GF-D8 (cell line): ENCODE results near the gene ANXA3.
"Not testable (repeated sequence)": the region's sequence is repeated elsewhere in the genome, so short reads cannot be mapped to it uniquely, and the experiment has no call there.

Experiments used
- DNase-seq: peaks from one replicate; lab custom pipeline; 2025; lab: John Stamatoyannopoulos, UW

Gene ANXA3, protein sequence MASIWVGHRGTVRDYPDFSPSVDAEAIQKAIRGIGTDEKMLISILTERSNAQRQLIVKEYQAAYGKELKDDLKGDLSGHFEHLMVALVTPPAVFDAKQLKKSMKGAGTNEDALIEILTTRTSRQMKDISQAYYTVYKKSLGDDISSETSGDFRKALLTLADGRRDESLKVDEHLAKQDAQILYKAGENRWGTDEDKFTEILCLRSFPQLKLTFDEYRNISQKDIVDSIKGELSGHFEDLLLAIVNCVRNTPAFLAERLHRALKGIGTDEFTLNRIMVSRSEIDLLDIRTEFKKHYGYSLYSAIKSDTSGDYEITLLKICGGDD

DNA sequence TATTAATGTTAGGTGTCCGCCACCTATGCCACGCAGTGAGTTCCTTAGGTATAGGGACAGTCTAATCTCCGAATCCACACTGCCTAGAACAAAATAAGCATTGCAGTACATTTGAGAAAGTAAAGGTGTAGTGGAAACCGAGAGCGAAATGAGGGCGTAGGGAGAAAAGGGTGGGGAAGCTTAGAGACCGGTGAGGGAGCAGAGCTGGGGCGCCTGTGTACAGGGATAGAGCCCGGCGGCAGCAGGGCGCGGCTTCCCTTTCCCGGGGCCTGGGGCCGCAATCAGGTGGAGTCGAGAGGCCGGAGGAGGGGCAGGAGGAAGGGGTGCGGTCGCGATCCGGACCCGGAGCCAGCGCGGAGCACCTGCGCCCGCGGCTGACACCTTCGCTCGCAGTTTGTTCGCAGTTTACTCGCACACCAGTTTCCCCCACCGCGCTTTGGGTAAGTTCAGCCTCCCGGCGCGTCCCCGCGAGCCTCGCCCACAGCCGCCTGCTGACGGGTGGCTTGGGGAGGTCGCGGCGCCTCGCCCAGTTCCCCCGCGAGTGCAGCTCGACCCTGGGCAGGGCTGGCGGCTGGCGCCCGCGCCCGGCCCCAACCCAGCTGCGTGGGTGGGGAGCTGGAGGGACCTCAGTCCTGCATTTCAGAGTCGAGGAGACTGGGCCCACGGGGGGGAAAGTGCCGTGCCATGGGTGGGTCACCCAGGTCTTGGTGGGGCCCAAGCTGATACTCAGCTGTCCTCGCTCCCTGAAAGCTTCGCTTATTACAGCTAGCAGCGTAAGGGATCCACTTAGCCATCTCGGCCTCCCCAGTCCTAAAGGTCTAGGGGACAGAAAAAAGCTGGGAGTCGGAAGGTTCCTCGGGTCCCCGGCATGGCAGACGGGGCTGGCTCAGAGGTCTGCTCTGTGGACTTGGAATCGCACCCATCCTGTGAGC is at the start of gene ANXA3:
TSS of gene ANXA3 (plus strand) at position 351 of the 932 bp plus-strand sequence. CDS start 2,704 bp downstream, outside the sequence.
- peak; percentile 17 for DNase-seq

DNA sequence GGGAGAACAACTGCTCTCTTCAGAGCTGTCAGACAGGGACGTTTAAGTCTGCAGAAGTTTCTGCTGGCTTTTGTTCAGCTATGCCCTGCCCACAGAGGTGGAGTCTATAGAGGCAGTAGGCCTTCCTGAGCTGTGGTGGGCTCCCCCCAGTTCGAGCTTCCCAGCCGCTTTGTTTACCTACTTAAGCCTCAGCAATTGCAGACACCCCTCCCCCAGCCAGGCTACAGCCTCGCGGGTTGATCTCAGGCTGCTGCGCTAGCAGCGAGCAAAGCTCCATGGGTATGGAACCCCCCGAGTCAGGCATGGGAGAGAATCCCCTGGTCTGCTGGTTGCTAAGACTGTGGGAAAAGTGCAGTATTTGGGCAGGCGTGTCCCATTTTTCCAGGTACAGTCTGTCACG is 45.3 kb upstream of the ANXA3 start:
- not testable (repeated sequence) for DNase-seq

DNA sequence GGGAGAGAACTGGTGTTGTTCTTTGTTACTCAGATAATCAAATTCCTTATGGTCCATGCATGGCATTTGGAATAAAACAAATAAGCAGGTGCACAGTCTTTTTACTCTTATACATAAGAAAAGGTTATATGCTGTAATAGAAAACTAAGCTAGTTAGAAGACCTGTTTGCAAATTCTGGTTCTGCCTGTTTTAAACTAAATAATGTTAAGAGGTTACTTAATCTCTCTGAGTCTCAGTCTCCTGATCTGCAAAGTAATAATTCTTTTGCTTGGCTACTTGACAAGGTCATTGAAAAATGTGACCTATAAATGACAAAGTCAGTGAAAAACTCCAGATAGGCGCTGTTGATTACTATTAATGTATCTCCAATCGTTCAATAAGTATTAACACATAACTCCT is 42.5 kb upstream of the ANXA3 start:
- no peak for DNase-seq

- DNase-seq, result no peak
Observed at GRCh38 chr4:78510108-78510507, 41.5 kb upstream of the ANXA3 start.

GRCh38 chr4:78510681-78511080 is 40.9 kb upstream of the ANXA3 start:
- no peak for DNase-seq

GRCh38 chr4:78512357-78512920 is 39.1 kb upstream of the ANXA3 start:
- no peak for DNase-seq

- no peak for DNase-seq
Observed at GRCh38 chr4:78513411-78513975, 38.1 kb upstream of the ANXA3 start.

- peak; percentile 6 for DNase-seq
Observed at GRCh38 chr4:78517050-78517652, 34.4 kb upstream of the ANXA3 start.

- DNase-seq, result no peak
Observed at GRCh38 chr4:78518561-78518960, 33.0 kb upstream of the ANXA3 start.

DNA sequence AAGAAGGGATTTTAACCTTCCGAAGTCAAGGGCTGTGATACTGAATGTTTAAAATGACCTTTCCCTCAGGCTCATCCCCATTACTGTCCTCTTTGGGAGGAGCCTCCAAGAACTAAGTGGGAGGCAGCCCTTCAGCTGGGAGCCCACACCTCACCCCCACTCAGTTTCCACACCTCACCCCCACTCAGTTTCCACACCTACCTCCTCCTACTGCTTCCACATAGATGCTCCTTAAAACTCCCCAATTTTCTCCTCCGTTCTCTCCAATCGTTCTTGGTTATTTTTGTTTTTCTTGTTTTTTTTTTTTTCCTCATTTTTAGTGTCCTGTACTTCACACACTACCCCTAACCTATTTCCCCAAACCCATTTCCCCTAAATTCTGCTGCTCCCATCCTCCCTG is 31.6 kb upstream of the ANXA3 start:
- no peak for DNase-seq

- DNase-seq, result no peak
Observed at GRCh38 chr4:78520808-78521226, 30.8 kb upstream of the ANXA3 start.

DNA sequence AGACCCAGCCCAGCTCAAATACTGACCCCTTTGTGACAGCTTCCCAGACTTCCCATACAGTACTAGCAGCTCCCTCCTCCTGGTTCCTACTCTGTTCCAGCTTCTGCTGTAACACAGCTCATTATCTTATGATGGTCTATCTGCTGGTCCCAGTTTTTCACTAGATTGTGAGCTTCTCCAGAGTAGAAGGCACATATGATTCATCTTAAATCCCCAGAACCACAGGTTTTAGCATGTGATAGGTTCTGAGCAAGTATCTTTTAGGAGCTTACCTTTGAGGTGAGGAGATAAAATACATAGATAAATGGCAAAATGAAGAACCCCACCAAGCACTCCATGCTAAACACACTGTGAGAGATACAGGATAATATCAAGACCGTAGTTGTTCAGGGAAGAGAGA is 27.6 kb upstream of the ANXA3 start:
- no peak for DNase-seq

DNA sequence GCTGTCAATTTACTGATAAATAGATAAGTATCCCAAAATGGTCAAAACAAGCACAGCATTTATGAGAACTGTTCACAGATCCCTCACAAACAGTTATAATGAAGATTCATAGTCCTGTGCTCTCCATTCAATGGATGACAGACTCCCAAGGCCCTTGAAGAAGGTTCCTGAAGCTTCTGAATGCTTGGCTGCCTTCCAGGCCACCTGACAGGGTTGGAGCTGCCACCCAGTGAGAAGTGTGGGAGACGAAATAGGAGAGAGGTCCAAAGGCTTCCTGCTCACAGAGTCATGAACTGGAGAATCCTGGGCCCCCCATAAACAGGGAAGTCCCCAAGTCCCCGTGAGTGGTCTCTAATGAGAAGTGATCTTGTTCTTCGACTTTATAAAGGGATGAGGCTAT is 26.0 kb upstream of the ANXA3 start:
- DNase-seq, result no peak

- DNase-seq, result no peak
Observed at GRCh38 chr4:78527103-78527502, 24.5 kb upstream of the ANXA3 start.

DNA sequence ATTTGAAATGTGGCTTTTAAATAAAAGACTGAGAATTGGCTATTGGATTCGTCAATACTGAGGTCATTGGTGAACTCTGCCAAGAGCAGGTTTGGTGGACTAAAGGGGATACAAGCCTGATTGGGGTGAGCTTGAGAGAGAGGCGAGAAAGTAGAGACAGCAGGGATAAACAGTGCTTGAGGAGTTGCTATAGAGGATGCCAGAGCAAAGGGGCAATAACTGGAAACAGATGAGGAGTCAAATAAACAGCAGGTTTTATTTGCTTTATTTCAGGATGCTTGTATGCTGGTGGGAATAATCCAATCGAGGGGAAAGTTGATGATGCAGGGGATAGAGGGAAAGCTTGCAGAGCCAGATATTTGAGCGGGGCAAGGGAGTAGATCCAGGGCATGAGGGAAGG is 24.0 kb upstream of the ANXA3 start:
- no peak for DNase-seq

GRCh38 chr4:78528327-78528726 is 23.2 kb upstream of the ANXA3 start:
- DNase-seq, result no peak

DNA sequence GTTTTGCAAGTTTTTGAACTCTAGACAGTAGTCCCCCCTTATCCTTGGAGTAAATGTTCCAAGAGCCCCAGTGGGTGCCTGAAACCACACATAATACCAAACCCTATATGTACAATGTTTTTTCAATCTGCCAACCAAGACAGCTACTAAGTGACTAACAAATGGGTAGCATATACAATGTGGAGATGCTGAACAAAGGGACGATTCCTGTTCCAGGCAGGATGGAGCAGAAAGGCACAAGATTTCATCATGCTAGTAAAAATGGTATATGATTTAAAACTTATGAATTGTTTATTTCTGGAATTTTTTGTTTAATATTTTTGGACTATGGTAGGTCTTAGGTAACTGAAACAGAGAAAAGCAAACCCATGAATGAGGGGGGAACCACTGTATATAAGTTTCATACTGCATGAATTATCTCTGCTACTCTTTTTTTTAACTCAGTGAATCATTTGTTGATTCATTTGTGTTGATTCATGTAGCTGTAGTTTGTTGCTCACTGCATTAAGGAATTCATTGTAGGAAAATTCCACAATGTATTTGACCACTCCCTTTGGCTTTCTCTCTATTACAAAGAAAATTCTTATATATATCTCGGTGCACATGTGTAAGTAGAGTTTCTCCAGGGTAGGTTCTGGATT is 21.9 kb upstream of the ANXA3 start:
- DNase-seq, result no peak

GRCh38 chr4:78532046-78532445 is 19.5 kb upstream of the ANXA3 start:
- DNase-seq, result peak; percentile 59

DNA sequence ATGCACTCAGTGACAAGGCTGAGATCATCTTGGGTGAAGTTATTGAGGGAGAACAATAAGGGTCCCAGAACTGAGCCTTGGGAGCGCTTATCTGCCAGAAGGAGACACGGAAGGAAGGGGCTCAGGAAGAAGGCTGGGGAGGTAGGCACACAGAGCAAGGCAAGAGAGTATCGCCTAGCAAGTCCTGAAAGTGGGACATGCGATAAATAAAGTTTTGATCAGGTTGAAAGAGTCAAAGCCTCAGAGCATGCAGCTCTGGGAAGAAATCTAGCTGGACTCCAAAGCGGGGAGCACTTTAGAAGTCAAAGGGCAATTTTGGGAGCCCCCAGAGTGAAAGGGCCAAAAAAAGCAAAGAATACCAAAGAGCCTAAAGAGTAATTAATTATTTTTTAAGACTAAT is 17.7 kb upstream of the ANXA3 start:
- no peak for DNase-seq

- no peak for DNase-seq
Observed at GRCh38 chr4:78534286-78534955, 17.1 kb upstream of the ANXA3 start.

GRCh38 chr4:78542373-78542772 is 9.2 kb upstream of the ANXA3 start:
- no peak for DNase-seq
